ENCODE results near the gene CHL1. TPM values are rescaled to one million over a fixed set of nuclear protein-coding genes. Genes with fewer than 3 reads are reported as not detected.
A peak's percentile ranks its signal among the peaks of the same experiment; 100 is the strongest.

CHL1 gene
- total RNA-seq, 1 donor from 2014 or later = 20.2 TPM

GRCh38 chr3:291646-292436, 95.3 kb downstream of the CHL1 start:
- no peaks in the 10 kb centered on the region for H3K9me3 ChIP-seq
- ATAC-seq (no peak), DNase-seq (no peak)
- intact Hi-C loops (cut with DNase I) = no loop called here
- H3K4me3 ChIP-seq = no peak overlapping the region
- no peak for TF ChIP-seq CTCF (IDR thresholded peaks at IDR 0.05)
- H3K27ac ChIP-seq = no peak overlapping the region
- no peaks in the 10 kb centered on the region for H3K27me3 ChIP-seq (ENCODE audit: low read depth)
- no peaks in the 10 kb centered on the region for H3K4me1 ChIP-seq
- no peaks in the 10 kb centered on the region for H3K36me3 ChIP-seq

GRCh38 chr3:294096-294495, 97.5 kb downstream of the CHL1 start:
- Histone ChIP-seq H3K27ac (no peak overlapping the region), H3K9me3 (no peaks in the 10 kb centered on the region), H3K4me3 (no peak overlapping the region), H3K36me3 (no peaks in the 10 kb centered on the region), H3K4me1 (no peaks in the 10 kb centered on the region), H3K27me3 (ENCODE audit: low read depth) (no peaks in the 10 kb centered on the region)
- no peak for TF ChIP-seq CTCF (IDR thresholded peaks at IDR 0.05)
- no peak for DNase-seq
- peak; percentile 43 to 78 for ATAC-seq
- intact Hi-C loops (cut with DNase I) = no loop called here

GRCh38 chr3:294581-294980, 98.0 kb downstream of the CHL1 start:
- Histone ChIP-seq H3K4me3 (no peak overlapping the region), H3K4me1 (no peaks in the 10 kb centered on the region), H3K9me3 (no peaks in the 10 kb centered on the region), H3K27me3 (ENCODE audit: low read depth) (no peaks in the 10 kb centered on the region), H3K36me3 (no peaks in the 10 kb centered on the region), H3K27ac (no peak overlapping the region)
- intact Hi-C loops (cut with DNase I) = no loop called here
- no peak for TF ChIP-seq CTCF (IDR thresholded peaks at IDR 0.05)
- DNase-seq = no peak
- ATAC-seq = no peak

- no peak for TF ChIP-seq CTCF (IDR thresholded peaks at IDR 0.05)
- Histone ChIP-seq H3K4me1 (no peaks in the 10 kb centered on the region), H3K4me3 (no peak overlapping the region), H3K27ac (no peak overlapping the region), H3K36me3 (no peaks in the 10 kb centered on the region), H3K9me3 (no peaks in the 10 kb centered on the region), H3K27me3 (ENCODE audit: low read depth) (no peaks in the 10 kb centered on the region)
- no peak for DNase-seq
- no peak for ATAC-seq
- intact Hi-C loops (cut with DNase I) = no loop called here
Measured at GRCh38 chr3:295166-295565, 98.6 kb downstream of the CHL1 start.

- Histone ChIP-seq H3K27ac (no peak overlapping the region), H3K4me1 (no peaks in the 10 kb centered on the region), H3K27me3 (ENCODE audit: low read depth) (no peaks in the 10 kb centered on the region), H3K9me3 (no peaks in the 10 kb centered on the region), H3K4me3 (no peak overlapping the region), H3K36me3 (no peaks in the 10 kb centered on the region)
- DNase-seq (no peak), ATAC-seq (peak in 1 of 2 donors; percentile 56)
- intact Hi-C loops (cut with DNase I) = no loop called here
- TF ChIP-seq CTCF (IDR thresholded peaks at IDR 0.05) = no peak
Measured at GRCh38 chr3:297585-297984, 101.0 kb downstream of the CHL1 start.
